HS-27A (cell line): ENCODE data around the gene TOLLIP.
A peak's percentile ranks its signal among the peaks of the same experiment; 100 is the strongest.
"Not testable (repeated sequence)": the region's sequence is repeated elsewhere in the genome, so short reads cannot be mapped to it uniquely, and the experiment has no call there.

Experiments
- DNase-seq: peaks from one replicate; pipeline ENCODE4 v3.0.0-alpha.2; 2012; ENCODE audit warnings: low read depth, missing footprints

Gene TOLLIP

GRCh38 chr11:1309498-1310317 lies at the start of gene TOLLIP:
TSS of gene TOLLIP (minus strand) at chr11:1309632. CDS start at chr11:1309498, 134 bp downstream.
- DNase-seq = peak; percentile 59

- DNase-seq = not testable (repeated sequence)
Observed at GRCh38 chr11:1358931-1359330, 49.5 kb upstream of the TOLLIP start.

- DNase-seq = no peak
Observed at GRCh38 chr11:1358286-1358685, 48.9 kb upstream of the TOLLIP start.

GRCh38 chr11:1356478-1356960 lies 47.1 kb upstream of the TOLLIP start:
- no peak for DNase-seq

GRCh38 chr11:1356007-1356435 lies 46.6 kb upstream of the TOLLIP start:
- DNase-seq = no peak

GRCh38 chr11:1354125-1354938 lies 44.9 kb upstream of the TOLLIP start:
- DNase-seq = no peak

GRCh38 chr11:1353383-1354124 lies 44.1 kb upstream of the TOLLIP start:
- no peak for DNase-seq

GRCh38 chr11:1352696-1353382 lies 43.4 kb upstream of the TOLLIP start:
- DNase-seq = no peak

- no peak for DNase-seq
Observed at GRCh38 chr11:1351278-1351937, 42.0 kb upstream of the TOLLIP start.

GRCh38 chr11:1350086-1350725 lies 40.8 kb upstream of the TOLLIP start:
- no peak for DNase-seq

GRCh38 chr11:1349327-1350041 lies 40.1 kb upstream of the TOLLIP start:
- no peak for DNase-seq

- DNase-seq = no peak
Observed at GRCh38 chr11:1348796-1349326, 39.4 kb upstream of the TOLLIP start.

GRCh38 chr11:1348146-1348795 lies 38.8 kb upstream of the TOLLIP start:
- DNase-seq = no peak

GRCh38 chr11:1347411-1347999 lies 38.1 kb upstream of the TOLLIP start:
- not testable (repeated sequence) for DNase-seq

GRCh38 chr11:1346669-1347390 lies 37.4 kb upstream of the TOLLIP start:
- DNase-seq = no peak

- DNase-seq = no peak
Observed at GRCh38 chr11:1345737-1346513, 36.5 kb upstream of the TOLLIP start.

GRCh38 chr11:1344056-1344635 lies 34.7 kb upstream of the TOLLIP start:
- no peak for DNase-seq
